ENCODE data around the gene MAP6D1. TPM values are rescaled to one million over a fixed set of nuclear protein-coding genes. Genes with fewer than 3 reads are reported as not detected.

The MAP6D1 gene
- total RNA-seq, 4 donors from 2014 or later = 4.7 to 7.9 (median 5.7) TPM

GRCh38 chr3:183818041-183818620, 7.2 kb downstream of the MAP6D1 start:
- H3K27ac ChIP-seq = no peak overlapping the region
- H3K4me1 ChIP-seq = peaks cover 3% of the 10 kb centered on the region
- no peaks in the 10 kb centered on the region for H3K27me3 ChIP-seq
- DNase-seq (ENCODE audit: low spot score in 2 of 2) = no peak
- TF ChIP-seq POLR2AphosphoS5 (IDR thresholded peaks at IDR 0.05) (no peak), EP300 (IDR thresholded peaks at IDR 0.05) (no peak), POLR2A (IDR thresholded peaks at IDR 0.05) (no peak), CTCF (IDR thresholded peaks at IDR 0.05) (no peak)
- H3K9me3 ChIP-seq = no peaks in the 10 kb centered on the region
- 61% methylated on average over 8 of the region's 14 CpGs for WGBS
- H3K36me3 ChIP-seq = peaks cover 16% of the 10 kb centered on the region
- no peak overlapping the region for H3K4me3 ChIP-seq

GRCh38 chr3:183817639-183818038, 7.7 kb downstream of the MAP6D1 start:
- Histone ChIP-seq H3K27ac (no peak overlapping the region), H3K4me3 (no peak overlapping the region), H3K9me3 (no peaks in the 10 kb centered on the region), H3K36me3 (peaks cover 16% of the 10 kb centered on the region), H3K4me1 (peaks cover 8% of the 10 kb centered on the region), H3K27me3 (no peaks in the 10 kb centered on the region)
- no peak for TF ChIP-seq POLR2A (IDR thresholded peaks at IDR 0.05)
- TF ChIP-seq EP300 (IDR thresholded peaks at IDR 0.05) = no peak
- 90% methylated on average over 9 of the region's 9 CpGs for WGBS
- DNase-seq (ENCODE audit: low spot score in 2 of 2) = no peak

- H3K27ac ChIP-seq = no peak overlapping the region
- WGBS = 90% methylated on average over 4 of the region's 20 CpGs
- TF ChIP-seq EP300 (IDR thresholded peaks at IDR 0.05) (no peak), CTCF (IDR thresholded peaks at IDR 0.05) (no peak), POLR2AphosphoS5 (IDR thresholded peaks at IDR 0.05) (no peak), POLR2A (IDR thresholded peaks at IDR 0.05) (no peak)
- DNase-seq (ENCODE audit: low spot score in 2 of 2) = no peak
- no peaks in the 10 kb centered on the region for H3K27me3 ChIP-seq
- H3K9me3 ChIP-seq = no peaks in the 10 kb centered on the region
- H3K4me1 ChIP-seq = peaks cover 11% of the 10 kb centered on the region
- H3K4me3 ChIP-seq = no peak overlapping the region
- peaks cover 16% of the 10 kb centered on the region for H3K36me3 ChIP-seq
Observed at GRCh38 chr3:183816681-183817510, 8.5 kb downstream of the MAP6D1 start.

GRCh38 chr3:183815951-183816475, 9.4 kb downstream of the MAP6D1 start:
- 82% methylated on average over 12 of the region's 12 CpGs for WGBS
- DNase-seq (ENCODE audit: low spot score in 2 of 2) = no peak
- H3K4me3 ChIP-seq = no peak overlapping the region
- peaks cover 11% of the 10 kb centered on the region for H3K4me1 ChIP-seq
- no peak overlapping the region for H3K27ac ChIP-seq
- H3K27me3 ChIP-seq = no peaks in the 10 kb centered on the region
- no peaks in the 10 kb centered on the region for H3K9me3 ChIP-seq
- peaks cover 22% of the 10 kb centered on the region for H3K36me3 ChIP-seq
- TF ChIP-seq POLR2A (IDR thresholded peaks at IDR 0.05) = no peak
- TF ChIP-seq POLR2AphosphoS5 (IDR thresholded peaks at IDR 0.05) = no peak
- no peak for TF ChIP-seq EP300 (IDR thresholded peaks at IDR 0.05)
- TF ChIP-seq CTCF (IDR thresholded peaks at IDR 0.05) = no peak

- peaks cover 27% of the 10 kb centered on the region for H3K36me3 ChIP-seq
- TF ChIP-seq POLR2AphosphoS5 (IDR thresholded peaks at IDR 0.05) (no peak), EP300 (IDR thresholded peaks at IDR 0.05) (no peak), CTCF (IDR thresholded peaks at IDR 0.05) (no peak), POLR2A (IDR thresholded peaks at IDR 0.05) (no peak)
- no peaks in the 10 kb centered on the region for H3K27me3 ChIP-seq
- no peaks in the 10 kb centered on the region for H3K9me3 ChIP-seq
- no peak for DNase-seq (ENCODE audit: low spot score in 2 of 2)
- 72% methylated on average over 9 of the region's 9 CpGs for WGBS
- peaks cover 11% of the 10 kb centered on the region for H3K4me1 ChIP-seq
- no peak overlapping the region for H3K4me3 ChIP-seq
- no peak overlapping the region for H3K27ac ChIP-seq
Observed at GRCh38 chr3:183815563-183815940, 9.8 kb downstream of the MAP6D1 start.
